ENCODE data around the gene EYA2.

EYA2 gene, protein sequence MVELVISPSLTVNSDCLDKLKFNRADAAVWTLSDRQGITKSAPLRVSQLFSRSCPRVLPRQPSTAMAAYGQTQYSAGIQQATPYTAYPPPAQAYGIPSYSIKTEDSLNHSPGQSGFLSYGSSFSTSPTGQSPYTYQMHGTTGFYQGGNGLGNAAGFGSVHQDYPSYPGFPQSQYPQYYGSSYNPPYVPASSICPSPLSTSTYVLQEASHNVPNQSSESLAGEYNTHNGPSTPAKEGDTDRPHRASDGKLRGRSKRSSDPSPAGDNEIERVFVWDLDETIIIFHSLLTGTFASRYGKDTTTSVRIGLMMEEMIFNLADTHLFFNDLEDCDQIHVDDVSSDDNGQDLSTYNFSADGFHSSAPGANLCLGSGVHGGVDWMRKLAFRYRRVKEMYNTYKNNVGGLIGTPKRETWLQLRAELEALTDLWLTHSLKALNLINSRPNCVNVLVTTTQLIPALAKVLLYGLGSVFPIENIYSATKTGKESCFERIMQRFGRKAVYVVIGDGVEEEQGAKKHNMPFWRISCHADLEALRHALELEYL

GRCh38 chr20:46894579-46894958 is at the start of gene EYA2:
Gene EYA2, plus strand, starts transcription at chr20:46894843. Its CDS starts 95,168 bp downstream, at chr20:46990011.
- Mint-ChIP-seq H3K27ac (ENCODE audit: low read depth) (no peak within 1 kb of the TSS), H3K4me1 (no peaks in the 10 kb centered on the region), H3K4me3 (no peak within 1 kb of the TSS), H3K36me3 (ENCODE audit: insufficient read depth) (no peaks in the 10 kb centered on the region), H3K27me3 (peaks cover 87% of the 10 kb centered on the region), H3K9me3 (no peaks in the 10 kb centered on the region)
- ATAC-seq (replicated peaks; ENCODE audit: extremely low read depth, poor library complexity, severe bottlenecking) (no peak), DNase-seq (ENCODE audit: low spot score in 2 of 2) (no peak)

GRCh38 chr20:46844965-46845364 is 49.7 kb upstream of the EYA2 start:
- ATAC-seq (replicated peaks; ENCODE audit: extremely low read depth, poor library complexity, severe bottlenecking): no peak
- peaks cover 40% of the 10 kb centered on the region for H3K27me3 Mint-ChIP-seq

GRCh38 chr20:46849269-46849668 is 45.4 kb upstream of the EYA2 start:
- H3K36me3 Mint-ChIP-seq (ENCODE audit: insufficient read depth): no peaks in the 10 kb centered on the region
- H3K4me3 Mint-ChIP-seq: no peak overlapping the region
- peaks cover 50% of the 10 kb centered on the region for H3K27me3 Mint-ChIP-seq
- ATAC-seq (replicated peaks; ENCODE audit: extremely low read depth, poor library complexity, severe bottlenecking) (no peak), DNase-seq (ENCODE audit: low spot score in 2 of 2) (no peak)
- no peaks in the 10 kb centered on the region for H3K4me1 Mint-ChIP-seq
- H3K27ac Mint-ChIP-seq (ENCODE audit: low read depth): no peak overlapping the region
- no peaks in the 10 kb centered on the region for H3K9me3 Mint-ChIP-seq

More at GRCh38 chr20:46844965-46845364, 49.7 kb upstream of the EYA2 start:
- Mint-ChIP-seq H3K9me3 (no peaks in the 10 kb centered on the region), H3K36me3 (ENCODE audit: insufficient read depth) (no peaks in the 10 kb centered on the region), H3K27ac (ENCODE audit: low read depth) (no peak overlapping the region), H3K4me1 (no peaks in the 10 kb centered on the region), H3K4me3 (no peak overlapping the region)
- DNase-seq (ENCODE audit: low spot score in 2 of 2): no peak

GRCh38 chr20:46849751-46850150 is 44.9 kb upstream of the EYA2 start:
- DNase-seq (ENCODE audit: low spot score in 2 of 2) (no peak), ATAC-seq (replicated peaks; ENCODE audit: extremely low read depth, poor library complexity, severe bottlenecking) (no peak)
- no peak overlapping the region for H3K4me3 Mint-ChIP-seq
- H3K27me3 Mint-ChIP-seq: peaks cover 50% of the 10 kb centered on the region
- no peaks in the 10 kb centered on the region for H3K36me3 Mint-ChIP-seq (ENCODE audit: insufficient read depth)
- no peaks in the 10 kb centered on the region for H3K4me1 Mint-ChIP-seq
- H3K9me3 Mint-ChIP-seq: no peaks in the 10 kb centered on the region
- H3K27ac Mint-ChIP-seq (ENCODE audit: low read depth): no peak overlapping the region

- Mint-ChIP-seq H3K4me3 (no peak overlapping the region), H3K27ac (ENCODE audit: low read depth) (no peak overlapping the region), H3K4me1 (no peaks in the 10 kb centered on the region), H3K27me3 (peaks cover 49% of the 10 kb centered on the region), H3K36me3 (ENCODE audit: insufficient read depth) (no peaks in the 10 kb centered on the region), H3K9me3 (no peaks in the 10 kb centered on the region)
- DNase-seq (ENCODE audit: low spot score in 2 of 2) (no peak), ATAC-seq (replicated peaks; ENCODE audit: extremely low read depth, poor library complexity, severe bottlenecking) (no peak)
These were observed 44.2 kb upstream of the EYA2 start for GRCh38 chr20:46850416-46850815.

GRCh38 chr20:46850896-46851295 is 43.7 kb upstream of the EYA2 start:
- Mint-ChIP-seq H3K4me1 (no peaks in the 10 kb centered on the region), H3K27ac (ENCODE audit: low read depth) (no peak overlapping the region), H3K4me3 (no peak overlapping the region), H3K27me3 (peaks cover 44% of the 10 kb centered on the region), H3K9me3 (no peaks in the 10 kb centered on the region), H3K36me3 (ENCODE audit: insufficient read depth) (no peaks in the 10 kb centered on the region)
- DNase-seq (ENCODE audit: low spot score in 2 of 2) (no peak), ATAC-seq (replicated peaks; ENCODE audit: extremely low read depth, poor library complexity, severe bottlenecking) (no peak)

GRCh38 chr20:46851746-46852145 is 42.9 kb upstream of the EYA2 start:
- H3K27ac Mint-ChIP-seq (ENCODE audit: low read depth): no peak overlapping the region
- H3K4me3 Mint-ChIP-seq: no peak overlapping the region
- H3K9me3 Mint-ChIP-seq: no peaks in the 10 kb centered on the region
- DNase-seq (ENCODE audit: low spot score in 2 of 2) (no peak), ATAC-seq (replicated peaks; ENCODE audit: extremely low read depth, poor library complexity, severe bottlenecking) (no peak)
- no peaks in the 10 kb centered on the region for H3K36me3 Mint-ChIP-seq (ENCODE audit: insufficient read depth)
- H3K27me3 Mint-ChIP-seq: peaks cover 39% of the 10 kb centered on the region
- no peaks in the 10 kb centered on the region for H3K4me1 Mint-ChIP-seq

DNA sequence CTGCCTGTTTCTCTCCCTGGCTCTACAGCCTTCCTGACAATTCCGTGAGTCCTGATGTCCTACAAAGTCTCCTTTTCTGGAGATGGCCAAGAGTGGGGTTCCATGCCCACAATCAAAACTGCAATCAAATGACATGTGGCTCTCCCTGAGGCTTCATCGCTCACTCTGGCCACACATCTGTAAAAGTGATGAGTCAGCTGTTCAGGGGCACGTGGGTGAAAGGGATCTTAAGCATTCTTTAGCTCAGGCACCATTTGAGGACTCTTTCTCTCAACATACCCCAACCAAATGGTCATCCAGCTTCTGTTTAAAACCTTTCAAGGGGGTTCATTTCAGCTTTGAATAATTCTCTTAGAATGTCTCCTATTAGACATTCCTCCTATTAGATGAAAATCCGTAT is 42.3 kb upstream of the EYA2 start:
- H3K27ac Mint-ChIP-seq (ENCODE audit: low read depth): no peak overlapping the region
- ATAC-seq (replicated peaks; ENCODE audit: extremely low read depth, poor library complexity, severe bottlenecking) (no peak), DNase-seq (ENCODE audit: low spot score in 2 of 2) (no peak)
- no peak overlapping the region for H3K4me3 Mint-ChIP-seq
- no peaks in the 10 kb centered on the region for H3K9me3 Mint-ChIP-seq
- H3K27me3 Mint-ChIP-seq: peaks cover 39% of the 10 kb centered on the region
- H3K4me1 Mint-ChIP-seq: no peaks in the 10 kb centered on the region
- no peaks in the 10 kb centered on the region for H3K36me3 Mint-ChIP-seq (ENCODE audit: insufficient read depth)

DNA sequence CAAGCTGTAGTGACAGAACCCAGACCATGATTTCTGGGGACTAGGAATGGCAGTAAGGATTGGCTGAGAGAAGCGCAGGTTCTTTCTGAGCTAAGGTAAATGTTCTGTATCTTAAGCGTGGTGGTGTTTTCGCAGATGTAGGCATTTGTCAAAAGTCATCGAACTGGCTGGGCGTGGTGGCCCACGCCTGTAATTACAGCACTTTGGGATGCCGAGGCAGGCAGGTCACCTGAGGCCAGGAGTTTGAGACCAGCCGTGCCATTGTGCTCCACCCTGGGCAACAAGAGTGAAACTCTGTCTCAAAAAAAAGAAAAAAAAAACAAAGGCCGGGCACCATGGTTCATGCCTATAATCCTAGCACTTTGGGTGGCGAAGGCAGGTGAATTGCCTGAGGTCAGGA is 40.7 kb upstream of the EYA2 start:
- Mint-ChIP-seq H3K4me1 (no peaks in the 10 kb centered on the region), H3K9me3 (no peaks in the 10 kb centered on the region), H3K4me3 (no peak overlapping the region), H3K27ac (ENCODE audit: low read depth) (no peak overlapping the region), H3K36me3 (ENCODE audit: insufficient read depth) (no peaks in the 10 kb centered on the region), H3K27me3 (peaks cover 36% of the 10 kb centered on the region)
- ATAC-seq (replicated peaks; ENCODE audit: extremely low read depth, poor library complexity, severe bottlenecking): no peak
- DNase-seq (ENCODE audit: low spot score in 2 of 2): no peak

GRCh38 chr20:46857061-46857831 is 37.4 kb upstream of the EYA2 start:
- H3K36me3 Mint-ChIP-seq (ENCODE audit: insufficient read depth): no peaks in the 10 kb centered on the region
- ATAC-seq (replicated peaks; ENCODE audit: extremely low read depth, poor library complexity, severe bottlenecking) (no peak), DNase-seq (ENCODE audit: low spot score in 2 of 2) (no peak)
- no peak overlapping the region for H3K4me3 Mint-ChIP-seq
- peaks cover 25% of the 10 kb centered on the region for H3K27me3 Mint-ChIP-seq
- H3K27ac Mint-ChIP-seq (ENCODE audit: low read depth): no peak overlapping the region
- H3K9me3 Mint-ChIP-seq: no peaks in the 10 kb centered on the region
- H3K4me1 Mint-ChIP-seq: no peaks in the 10 kb centered on the region

GRCh38 chr20:46865824-46866223 is 28.8 kb upstream of the EYA2 start:
- no peak overlapping the region for H3K4me3 Mint-ChIP-seq
- peaks cover 3% of the 10 kb centered on the region for H3K36me3 Mint-ChIP-seq (ENCODE audit: insufficient read depth)
- peaks cover 11% of the 10 kb centered on the region for H3K9me3 Mint-ChIP-seq
- H3K27ac Mint-ChIP-seq (ENCODE audit: low read depth): no peak overlapping the region
- H3K4me1 Mint-ChIP-seq: no peaks in the 10 kb centered on the region
- ATAC-seq (replicated peaks; ENCODE audit: extremely low read depth, poor library complexity, severe bottlenecking) (no peak), DNase-seq (ENCODE audit: low spot score in 2 of 2) (no peak)
- peaks cover 78% of the 10 kb centered on the region for H3K27me3 Mint-ChIP-seq

- H3K36me3 Mint-ChIP-seq (ENCODE audit: insufficient read depth): peaks cover 3% of the 10 kb centered on the region
- no peaks in the 10 kb centered on the region for H3K4me1 Mint-ChIP-seq
- H3K9me3 Mint-ChIP-seq: peaks cover 11% of the 10 kb centered on the region
- H3K27ac Mint-ChIP-seq (ENCODE audit: low read depth): no peak overlapping the region
- peaks cover 70% of the 10 kb centered on the region for H3K27me3 Mint-ChIP-seq
- DNase-seq (ENCODE audit: low spot score in 2 of 2) (no peak), ATAC-seq (replicated peaks; ENCODE audit: extremely low read depth, poor library complexity, severe bottlenecking) (no peak)
- no peak overlapping the region for H3K4me3 Mint-ChIP-seq
These were observed 24.6 kb upstream of the EYA2 start for GRCh38 chr20:46870041-46870440.
